Stimulated activated CD4-positive, alpha-beta T cell treated with anti-CD3 and anti-CD28 coated beads, Interleukin-1b, Interleukin-23, amount 100 ng/mL, for 48 hours (primary cell): ENCODE measurements around the gene CARMIL1.

Experiments used
- DNase-seq: peaks from one replicate; pipeline ENCODE4 v3.0.0-alpha.2; 2020

Gene CARMIL1

DNA sequence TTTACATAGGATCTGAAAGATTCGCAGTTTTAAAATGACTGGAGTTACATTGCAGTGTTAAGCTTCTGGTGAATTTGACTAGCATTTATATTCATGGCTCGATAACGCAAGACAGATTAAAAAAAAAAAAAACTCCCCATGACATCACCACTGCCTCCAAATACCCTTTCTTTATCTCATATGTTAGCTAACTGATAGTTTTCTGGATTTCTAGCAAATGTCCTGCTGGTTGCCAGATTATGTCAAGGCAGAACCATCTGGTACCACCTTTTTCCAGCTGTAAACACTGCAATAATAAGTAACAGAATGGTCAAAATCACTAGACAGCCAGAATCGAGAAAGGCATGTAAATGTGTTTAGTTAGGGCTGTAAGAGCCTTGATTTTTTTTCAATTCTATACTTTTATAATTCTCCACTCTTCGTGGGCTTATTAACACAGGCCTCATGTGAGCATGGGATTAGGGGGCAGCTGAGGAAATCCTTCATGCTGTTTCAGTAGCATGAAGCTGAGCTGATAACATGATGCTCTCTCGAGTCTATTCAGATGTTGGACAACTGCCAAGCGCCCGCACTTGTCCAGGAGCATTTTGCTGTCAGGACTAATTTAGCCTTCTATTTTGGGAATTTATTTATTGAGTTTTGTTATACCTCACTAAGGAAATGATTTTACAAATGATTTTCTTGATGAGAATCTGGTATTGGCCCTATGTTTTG, 206.8 kb downstream of the CARMIL1 start:
- no peak for DNase-seq

DNA sequence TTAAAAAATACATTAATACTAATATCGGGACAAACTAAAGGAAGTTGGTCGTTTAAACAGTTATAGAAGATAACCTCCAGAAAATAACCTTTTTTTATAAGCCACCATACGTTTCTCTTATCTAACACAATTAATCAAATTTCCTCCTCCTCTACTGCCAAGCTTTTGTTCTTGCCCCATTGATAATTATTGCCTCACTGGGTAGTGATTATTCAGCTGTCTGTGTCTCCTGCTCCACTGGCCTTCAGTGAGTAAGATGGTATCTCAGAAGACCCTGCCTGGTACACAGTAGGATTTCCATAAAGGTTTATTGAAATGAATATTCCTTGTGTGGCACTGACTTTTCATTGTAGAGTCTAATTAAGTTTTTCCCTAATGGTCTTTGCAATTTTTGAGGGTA, 207.4 kb downstream of the CARMIL1 start:
- DNase-seq, result no peak

DNA sequence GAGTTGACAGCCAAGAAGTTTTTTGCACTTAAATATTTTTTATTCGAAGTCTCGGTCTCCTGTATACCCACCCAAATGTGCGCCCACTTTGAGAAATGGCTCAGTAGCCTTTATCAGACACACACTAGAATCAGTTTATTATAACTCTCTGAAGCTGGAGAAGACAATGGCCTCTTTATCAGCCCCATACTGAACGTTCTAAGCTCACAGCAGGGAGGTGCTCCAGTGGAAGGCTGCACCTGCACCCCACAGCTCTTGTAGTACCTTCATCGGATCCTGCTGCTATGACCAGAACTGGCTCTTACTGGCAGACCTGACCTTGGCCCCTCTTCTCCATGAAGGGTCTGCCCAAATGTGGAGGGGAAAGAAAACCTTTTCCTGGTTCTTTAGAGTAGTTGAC, 207.8 kb downstream of the CARMIL1 start:
- DNase-seq, result no peak

DNA sequence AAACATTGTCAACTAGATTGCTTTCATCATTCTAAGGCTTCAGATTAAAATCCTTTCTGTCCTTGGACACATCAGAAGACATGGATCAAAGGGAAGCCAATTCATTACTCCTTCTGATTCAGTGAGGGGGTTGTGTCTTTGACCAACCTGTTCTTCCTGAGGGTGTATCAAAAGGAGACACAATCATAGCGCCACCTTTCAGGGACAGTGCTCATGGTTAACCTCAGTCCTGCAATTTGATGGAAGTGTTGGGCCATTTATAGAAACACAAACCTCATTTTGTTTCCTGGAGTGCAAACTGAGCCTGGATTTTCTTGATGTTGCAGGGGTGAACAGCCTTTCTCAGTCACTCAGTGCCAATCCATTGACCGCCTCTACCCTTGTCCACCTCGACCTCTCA, 209.0 kb downstream of the CARMIL1 start:
- DNase-seq, result no peak

DNA sequence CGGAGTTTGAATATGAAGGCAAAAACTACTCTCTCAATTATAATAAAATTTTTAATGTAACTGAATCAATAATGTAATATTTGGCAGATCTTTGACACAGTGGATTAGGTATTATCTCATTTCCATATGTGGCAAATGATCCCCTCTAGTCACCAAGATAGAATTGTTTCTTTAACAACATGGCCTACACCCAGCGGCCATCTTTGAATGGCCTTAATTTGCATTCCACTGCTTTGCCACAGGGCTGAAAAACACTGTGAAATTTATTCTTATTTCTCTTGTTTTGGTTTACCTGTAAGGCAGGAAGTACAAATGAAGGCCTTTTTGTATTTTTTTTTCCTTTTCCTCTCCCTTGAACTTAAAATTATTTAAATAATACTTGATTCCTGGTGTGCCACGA, 210.2 kb downstream of the CARMIL1 start:
- DNase-seq, result no peak

DNA sequence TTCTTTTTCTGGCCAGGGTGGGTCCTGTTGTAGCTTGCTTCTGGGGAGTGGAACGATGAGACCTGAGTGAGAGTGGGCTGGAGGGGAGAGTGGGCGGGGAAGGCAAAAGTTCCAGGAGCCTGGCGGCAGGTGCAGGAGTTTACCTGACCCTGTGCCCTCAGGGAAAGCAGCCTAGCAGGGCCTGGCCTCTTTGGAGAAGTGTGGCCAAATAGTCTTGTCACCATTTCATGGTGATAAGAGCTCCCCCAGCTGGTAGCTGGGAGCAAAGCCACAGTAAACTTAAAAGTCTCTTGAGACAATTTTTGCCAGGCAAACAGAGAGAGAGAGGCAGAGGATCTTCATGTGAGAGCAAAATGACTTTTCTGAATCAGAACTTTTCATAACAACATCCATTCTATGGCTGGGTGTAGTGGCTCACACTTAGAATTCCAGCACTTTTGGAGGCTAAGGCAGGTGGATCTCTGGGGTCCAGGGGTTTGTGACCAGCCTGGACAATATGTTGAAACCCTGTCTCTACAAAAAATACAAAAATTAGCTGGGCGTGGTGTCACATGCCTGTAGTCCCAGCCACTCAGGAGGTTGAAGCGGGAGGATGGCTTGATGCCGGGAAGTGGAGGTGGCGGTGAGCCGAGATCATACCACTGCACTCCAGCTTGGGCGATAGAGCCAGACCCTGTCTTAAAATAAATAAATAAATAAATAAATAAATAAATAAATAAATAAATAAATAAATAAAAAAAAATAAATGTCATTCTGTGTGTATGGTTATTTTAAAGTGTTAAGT, 211.0 kb downstream of the CARMIL1 start:
- peak; percentile 64 for DNase-seq

DNA sequence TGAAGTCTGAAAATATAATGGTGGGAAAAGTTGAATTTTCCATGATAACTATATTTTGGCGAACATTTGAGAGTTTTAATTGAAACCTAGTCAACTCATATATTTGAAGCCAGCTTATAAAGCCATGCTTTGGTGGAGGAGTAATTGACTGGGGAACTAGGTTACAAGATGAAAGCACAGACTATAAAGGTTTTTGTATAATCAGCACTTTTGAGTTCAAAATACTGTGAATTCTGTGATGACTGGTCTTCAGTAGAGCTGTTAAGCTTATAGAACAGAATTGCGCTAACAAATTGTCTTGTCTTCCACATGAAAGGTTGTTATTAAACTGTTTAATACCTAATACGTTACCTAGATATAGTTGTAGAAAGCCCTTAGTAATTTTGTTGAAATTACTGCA, 213.8 kb downstream of the CARMIL1 start:
- DNase-seq, result no peak

DNA sequence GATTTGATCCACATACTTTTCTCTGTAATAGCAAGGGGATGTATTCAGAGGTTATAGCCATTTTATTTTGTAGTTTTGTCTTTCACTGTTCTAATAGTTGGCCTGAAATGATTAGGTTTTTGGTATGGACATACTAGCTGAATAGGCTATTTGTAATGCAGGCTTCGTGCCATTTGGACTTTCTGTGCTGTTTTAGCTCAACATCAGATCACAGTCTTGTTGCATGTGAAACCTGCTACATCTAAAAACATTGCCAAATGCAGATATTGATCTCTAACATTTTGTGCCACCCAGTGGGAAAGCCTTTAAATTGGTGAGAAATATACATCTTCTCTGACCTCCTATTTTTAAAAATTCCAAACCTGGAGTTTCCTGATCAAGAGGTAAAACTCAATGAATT, 215.3 kb downstream of the CARMIL1 start:
- DNase-seq, result no peak

DNA sequence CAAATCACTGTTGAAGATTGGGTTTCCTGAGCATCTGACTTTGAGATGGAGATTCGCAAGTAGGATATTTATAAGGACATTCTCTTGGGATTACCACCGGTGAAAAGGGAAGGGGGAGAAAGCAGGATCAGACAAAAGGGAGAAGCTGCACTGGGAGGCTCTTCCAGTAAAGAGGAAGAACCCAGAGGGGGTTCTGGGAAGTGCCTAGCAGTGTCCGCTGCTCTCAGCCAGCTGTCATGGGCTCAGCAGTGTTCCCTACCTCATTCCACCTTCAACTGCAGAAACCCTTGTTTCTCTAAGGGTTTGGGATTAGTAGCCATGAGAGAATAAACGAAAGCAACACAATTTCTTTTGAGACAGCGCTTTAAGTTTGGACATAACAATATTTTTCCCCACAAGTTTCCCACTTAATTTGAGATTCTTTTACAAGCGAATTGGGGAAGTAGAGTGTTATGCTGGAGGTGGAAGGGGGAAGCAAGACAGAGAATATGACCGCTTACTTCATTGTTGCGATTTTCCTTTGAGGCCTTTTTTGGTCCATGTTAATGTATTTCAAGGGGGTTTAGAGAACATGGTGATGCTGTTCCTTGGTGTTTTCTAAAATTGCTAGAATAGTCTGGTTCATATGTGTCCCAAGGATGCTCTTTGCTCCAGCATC, 218.3 kb downstream of the CARMIL1 start:
- DNase-seq, result no peak

DNA sequence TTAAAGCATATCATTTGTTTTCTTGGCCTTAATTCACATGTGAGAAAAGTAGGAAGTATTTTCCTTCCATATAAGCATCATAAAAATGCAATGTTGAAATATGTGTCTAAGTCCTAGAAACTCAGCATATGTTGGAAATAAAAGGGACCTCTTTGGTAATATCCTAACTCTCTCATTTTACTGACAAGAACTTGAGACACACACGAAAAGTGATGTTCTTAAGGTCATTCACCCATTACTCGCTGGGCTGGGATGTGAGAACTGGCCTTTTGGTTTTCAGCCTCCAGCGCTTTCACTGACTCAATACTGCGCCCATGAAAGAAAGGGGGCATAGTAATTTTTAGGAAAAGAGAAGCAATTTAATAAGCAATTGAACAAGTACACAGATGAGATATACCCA, 219.3 kb downstream of the CARMIL1 start:
- no peak for DNase-seq

DNA sequence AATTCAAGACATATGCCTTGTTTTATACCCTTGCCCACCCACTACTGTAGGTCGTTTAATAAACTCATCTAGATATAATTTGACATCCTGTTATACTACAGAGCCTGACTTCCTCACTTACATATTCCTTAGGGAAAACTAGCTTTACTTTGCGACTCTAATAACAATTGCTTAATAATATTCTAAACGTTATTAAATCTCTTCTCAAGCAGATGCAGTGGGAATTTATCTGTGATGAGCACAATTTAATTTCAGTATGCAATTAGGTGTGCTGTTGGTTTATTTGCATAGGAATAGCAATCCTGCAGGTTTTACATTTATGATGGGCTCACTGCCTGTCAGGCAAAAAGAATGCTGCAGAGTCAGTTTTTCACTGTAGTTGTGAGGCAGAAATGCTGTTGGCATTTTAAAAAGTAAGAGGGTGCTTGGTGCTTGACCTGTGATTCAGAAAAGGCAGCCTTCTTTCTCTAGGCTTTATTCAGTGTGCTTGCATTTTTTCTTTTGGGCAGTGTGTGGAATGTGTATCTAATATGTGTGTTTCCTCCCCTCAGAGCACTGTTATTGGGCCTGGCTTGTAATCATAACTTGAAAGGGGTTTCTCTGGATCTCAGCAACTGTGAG, 220.6 kb downstream of the CARMIL1 start:
- no peak for DNase-seq

DNA sequence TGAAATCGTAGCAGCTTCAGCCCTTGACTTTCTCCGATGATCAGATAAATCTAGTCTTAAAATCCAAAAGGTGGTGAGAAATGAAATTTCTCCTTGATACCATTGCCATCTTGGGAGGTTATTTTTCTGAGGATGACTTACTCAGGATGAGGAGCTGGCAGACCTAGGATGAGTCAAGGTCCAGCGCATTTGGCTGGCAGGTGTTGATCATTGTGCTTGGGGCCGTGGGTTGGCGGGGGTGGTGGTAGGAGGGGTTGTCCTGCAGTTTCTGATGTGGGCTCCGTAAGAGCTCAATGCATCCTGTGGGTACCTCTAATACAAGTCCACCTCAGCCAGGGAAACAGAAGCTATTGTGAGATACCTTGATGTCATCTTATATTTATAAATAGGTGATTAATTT, 224.5 kb downstream of the CARMIL1 start:
- DNase-seq, result no peak

DNA sequence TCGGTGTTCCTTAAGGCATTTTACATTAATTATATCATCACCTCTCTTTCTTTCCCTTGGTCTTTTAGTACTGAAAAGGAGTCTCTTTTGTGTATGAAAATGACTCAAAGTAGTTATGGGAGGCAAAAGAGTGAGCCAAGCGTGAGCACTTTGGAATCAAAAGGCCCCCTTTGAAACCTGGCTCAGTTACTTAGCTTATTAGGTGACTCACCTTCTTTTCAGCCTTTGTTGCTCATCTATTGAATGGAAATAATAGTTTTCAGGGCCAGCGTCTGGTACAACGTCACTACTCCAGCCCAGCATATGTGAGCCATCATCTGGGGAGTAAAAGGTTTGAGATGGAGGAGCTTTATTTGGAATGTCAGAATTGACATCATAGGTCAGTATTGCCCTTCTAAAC, 225.5 kb downstream of the CARMIL1 start:
- no peak for DNase-seq

DNA sequence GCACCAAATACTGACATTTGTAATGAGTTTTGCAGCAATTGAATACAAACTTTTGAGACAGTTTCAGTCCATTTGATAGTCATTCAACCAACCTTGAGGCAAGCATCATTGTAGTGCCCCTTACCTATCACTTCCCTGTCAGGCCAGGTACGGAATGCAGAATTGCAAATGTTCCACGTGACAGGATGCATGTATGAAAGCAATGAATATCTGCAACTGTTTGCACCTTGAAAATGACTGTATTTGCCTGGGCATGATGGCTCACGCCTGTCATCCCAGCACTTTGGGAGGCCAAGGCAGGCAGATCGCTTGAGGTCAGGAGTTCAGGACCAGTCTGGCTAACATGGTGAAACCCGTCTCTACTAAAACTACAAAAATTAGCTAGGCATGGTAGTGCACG, 226.8 kb downstream of the CARMIL1 start:
- no peak for DNase-seq

DNA sequence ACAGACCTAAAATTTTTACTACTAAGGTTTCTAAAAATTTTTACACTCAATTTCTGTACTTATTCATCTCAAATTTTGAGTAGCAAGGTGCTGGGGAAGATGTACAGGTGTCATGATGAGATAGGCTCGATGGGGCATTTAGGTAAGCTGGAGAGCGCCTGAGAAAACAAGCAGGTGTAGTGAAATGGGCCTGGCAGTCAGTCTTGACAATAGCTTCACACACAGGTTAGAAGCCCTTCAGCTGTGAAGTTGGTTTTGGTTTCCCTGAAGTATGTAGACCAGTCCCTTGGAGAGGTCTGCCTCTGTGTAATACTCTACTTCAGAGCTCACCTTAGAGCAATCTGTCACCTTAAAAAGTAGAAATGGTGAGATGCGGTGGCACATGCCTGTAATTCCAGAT, 228.9 kb downstream of the CARMIL1 start:
- no peak for DNase-seq

DNA sequence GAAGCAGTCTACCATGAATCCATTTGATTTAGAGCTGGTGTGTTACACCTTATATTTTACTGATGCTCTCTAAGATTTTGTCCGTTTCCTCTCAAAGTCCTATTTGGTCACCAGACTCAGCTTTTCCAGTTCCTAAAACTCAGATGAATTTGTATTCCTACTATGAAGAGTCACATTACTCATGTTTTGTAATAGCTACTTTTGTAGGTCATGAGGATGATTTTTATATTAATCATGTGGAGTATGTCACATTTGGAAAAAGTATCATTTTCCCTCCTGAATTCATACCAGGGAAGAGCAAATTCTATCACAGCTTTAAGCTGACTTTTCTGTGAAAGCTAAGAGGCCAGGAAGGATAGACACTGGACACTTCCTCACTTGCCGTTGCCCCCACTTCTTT, 232.2 kb downstream of the CARMIL1 start:
- DNase-seq, result no peak

DNA sequence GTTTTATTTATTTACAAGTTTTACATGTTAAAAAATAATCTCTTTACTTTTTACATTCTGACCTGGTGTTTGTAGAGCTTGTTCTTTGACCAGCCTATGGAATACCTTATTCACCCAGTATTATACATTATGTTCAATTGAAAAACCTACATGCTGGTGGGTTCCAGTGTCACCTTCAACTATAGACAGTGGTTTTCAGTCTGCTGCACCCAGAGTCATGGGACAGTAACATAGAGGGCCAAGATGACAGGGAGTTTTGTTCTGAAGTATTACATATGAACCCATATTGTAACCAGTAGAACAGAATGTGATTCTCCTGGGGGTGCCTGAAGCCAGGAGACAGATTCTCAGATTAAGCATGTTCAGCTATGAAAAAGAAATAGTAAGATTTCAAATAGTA, 233.4 kb downstream of the CARMIL1 start:
- DNase-seq, result no peak

DNA sequence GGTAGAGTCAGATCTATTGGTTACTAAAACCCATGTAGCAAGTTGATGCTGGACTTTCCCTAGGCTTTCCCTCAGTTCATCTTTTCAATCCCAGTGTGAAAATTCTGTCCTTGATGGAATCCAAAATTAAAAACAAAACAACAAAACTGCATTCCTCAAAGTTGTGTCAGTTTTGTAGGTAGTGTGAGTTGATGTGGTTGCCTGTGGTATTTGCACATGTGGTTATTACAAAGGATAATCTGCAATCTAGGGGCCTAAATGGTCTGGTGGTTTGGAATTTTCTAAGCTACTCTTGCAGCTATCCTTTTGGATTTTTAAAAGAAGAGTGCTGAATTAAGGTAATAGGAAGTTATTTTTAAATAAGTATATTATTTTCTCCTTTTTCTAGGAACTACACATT, 240.7 kb downstream of the CARMIL1 start:
- DNase-seq, result no peak

DNA sequence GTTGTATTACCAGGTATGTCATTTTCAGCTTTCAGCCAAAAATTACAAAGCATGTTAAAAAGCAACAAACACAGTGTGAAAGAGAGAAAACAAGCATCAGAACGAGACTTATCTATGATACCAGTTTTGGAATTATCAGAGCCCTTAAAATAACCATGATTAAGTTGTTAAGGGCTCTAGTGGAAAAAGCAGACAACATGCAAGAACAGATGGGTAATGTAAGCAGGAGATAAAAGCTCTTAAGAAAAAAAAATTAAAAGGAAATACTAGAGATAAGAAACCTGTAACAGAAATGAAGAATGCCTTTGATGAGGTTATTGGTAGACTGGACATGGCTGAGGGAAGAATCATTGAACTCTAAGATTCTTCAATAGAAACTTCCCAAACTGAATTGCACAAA, 245.4 kb downstream of the CARMIL1 start:
- DNase-seq, result no peak

DNA sequence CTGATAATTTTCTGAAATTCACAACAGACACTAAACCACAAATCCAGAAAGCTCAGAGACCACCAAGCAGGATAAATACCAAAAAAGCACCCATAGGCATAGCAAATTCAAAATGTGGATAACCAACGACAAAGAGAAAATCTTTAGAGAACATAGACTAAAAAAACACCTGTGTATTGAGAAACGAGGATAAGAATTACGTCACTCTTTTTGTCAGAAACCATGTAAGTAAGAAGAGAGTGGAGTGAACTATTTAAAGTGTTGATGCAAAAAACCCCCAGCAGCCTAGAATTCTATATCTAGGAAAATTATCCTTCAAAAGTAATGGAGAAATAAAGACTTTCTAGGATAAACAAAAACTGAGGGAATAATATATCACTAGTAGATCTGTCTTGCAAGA, 245.9 kb downstream of the CARMIL1 start:
- DNase-seq, result no peak

DNA sequence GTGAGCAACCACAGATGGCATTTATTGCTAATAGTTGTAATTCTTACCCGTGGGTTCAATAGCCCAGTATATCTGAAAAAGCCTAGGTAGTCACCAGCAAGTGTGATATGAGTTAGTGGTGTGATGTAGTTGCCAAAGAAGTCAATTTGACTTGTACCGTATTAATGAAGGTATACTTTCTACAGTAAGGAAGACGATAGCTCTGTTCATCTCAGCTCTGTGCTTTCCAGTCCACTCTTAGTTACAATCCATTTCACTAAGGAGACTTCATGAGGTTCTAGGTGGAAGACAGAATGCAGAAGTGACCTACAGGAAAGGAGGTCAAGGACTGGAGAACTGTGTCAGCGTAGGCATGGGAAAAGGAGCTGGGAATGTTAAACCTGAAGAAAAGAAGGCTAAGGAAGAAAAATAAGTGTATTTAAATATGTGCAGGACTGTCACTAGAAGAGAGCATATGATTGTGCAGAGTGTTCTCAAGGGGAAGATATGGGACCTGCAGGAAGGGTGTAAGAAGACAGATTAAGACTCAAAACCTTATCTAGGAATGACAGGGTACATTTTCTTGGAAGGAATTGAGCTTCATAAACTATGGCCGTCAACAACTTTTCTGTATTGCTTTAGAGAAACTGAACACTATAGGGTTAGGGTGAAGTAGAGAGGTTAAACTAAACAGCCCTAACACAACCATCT, 255.9 kb downstream of the CARMIL1 start:
- DNase-seq, result no peak

DNA sequence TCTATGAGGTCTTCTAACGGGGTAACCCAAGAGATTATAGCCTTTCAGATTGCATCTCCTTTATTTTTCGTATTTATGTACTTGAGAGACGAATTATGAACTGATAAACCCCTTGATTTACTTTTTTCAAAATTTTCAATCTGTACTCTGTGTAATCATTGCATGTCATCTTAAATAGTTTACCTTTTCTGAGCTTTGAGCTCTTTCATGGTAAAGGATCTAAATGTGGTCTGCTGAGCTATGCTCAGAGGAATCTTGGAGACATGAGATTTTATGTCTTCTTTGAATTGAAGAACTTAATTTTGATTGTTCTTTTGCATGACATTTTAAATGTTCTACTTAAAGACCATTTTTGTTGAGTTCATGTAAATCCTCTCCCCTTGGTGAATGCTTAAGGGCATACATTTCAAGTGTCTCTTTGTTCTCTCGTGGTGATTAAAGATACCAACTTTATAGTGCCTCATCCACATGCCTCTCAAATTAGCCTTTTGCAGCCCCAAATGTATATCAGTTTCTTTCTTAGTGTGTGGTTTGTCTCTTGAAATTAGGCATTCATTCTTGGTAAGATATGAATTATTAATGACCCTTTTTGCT, 256.6 kb downstream of the CARMIL1 start:
- DNase-seq, result no peak

DNA sequence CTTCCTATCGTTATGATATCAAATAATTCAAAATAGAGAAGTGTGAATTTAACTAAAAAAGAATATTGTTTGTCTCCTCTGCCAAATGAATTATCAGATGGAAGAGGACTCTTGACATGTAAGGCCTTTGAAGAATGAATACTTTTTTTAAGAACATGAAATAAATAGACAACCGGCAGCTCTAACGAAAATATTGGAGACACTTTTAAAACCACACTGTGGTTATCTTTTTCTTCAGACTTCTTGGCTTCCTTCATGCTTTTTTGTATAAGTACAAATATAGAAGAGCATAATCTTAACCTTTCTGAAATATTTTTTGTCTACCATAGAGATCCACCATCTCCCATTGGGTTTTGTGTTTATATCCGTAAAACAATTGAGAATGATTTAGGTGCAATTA, 257.6 kb downstream of the CARMIL1 start:
- no peak for DNase-seq
